Measurements from ENCODE around the gene ZKSCAN1.

The ZKSCAN1 gene

GRCh38 chr7:100080907-100081534 lies 65.6 kb downstream of the ZKSCAN1 start:
- peak overlapping the region; percentile 99 for H3K4me3 ChIP-seq (ENCODE audit: low read depth, low read length)
- TF ChIP-seq CTCF (conservative IDR thresholded peaks at IDR 0.05; ENCODE audit: low read depth, low read length), result peak; percentile 8
- peak; percentile 33 for DNase-seq (ENCODE audit: low read depth)

- peak within 1 kb of the TSS; percentile 99 for H3K4me3 ChIP-seq (ENCODE audit: low read depth, low read length)
- peak; percentile 77 for TF ChIP-seq CTCF (conservative IDR thresholded peaks at IDR 0.05; ENCODE audit: low read depth, low read length)
- DNase-seq (ENCODE audit: low read depth), result peak; percentile 99
Measured at GRCh38 chr7:100081535-100082102, 66.2 kb downstream of the ZKSCAN1 start, which contains the start of gene ZNF3. Gene ZNF3, minus strand, starts transcription at chr7:100081723. Its CDS starts 4,366 bp downstream, at chr7:100077357.

- no peak for DNase-seq (ENCODE audit: low read depth)
- no peak for TF ChIP-seq CTCF (conservative IDR thresholded peaks at IDR 0.05; ENCODE audit: low read depth, low read length)
- no peak overlapping the region for H3K4me3 ChIP-seq (ENCODE audit: low read depth, low read length)
Measured at GRCh38 chr7:100082978-100083377, 67.6 kb downstream of the ZKSCAN1 start.

- no peak for DNase-seq (ENCODE audit: low read depth)
- TF ChIP-seq CTCF (conservative IDR thresholded peaks at IDR 0.05; ENCODE audit: low read depth, low read length), result no peak
- H3K4me3 ChIP-seq (ENCODE audit: low read depth, low read length), result no peak overlapping the region
Measured at GRCh38 chr7:100085515-100085914, 70.1 kb downstream of the ZKSCAN1 start.

GRCh38 chr7:100087055-100087750 lies 71.8 kb downstream of the ZKSCAN1 start:
- DNase-seq (ENCODE audit: low read depth), result peak; percentile 86
- H3K4me3 ChIP-seq (ENCODE audit: low read depth, low read length), result no peak overlapping the region
- no peak for TF ChIP-seq CTCF (conservative IDR thresholded peaks at IDR 0.05; ENCODE audit: low read depth, low read length)

- H3K4me3 ChIP-seq (ENCODE audit: low read depth, low read length), result peak overlapping the region; percentile 92
- TF ChIP-seq CTCF (conservative IDR thresholded peaks at IDR 0.05; ENCODE audit: low read depth, low read length), result no peak
- DNase-seq (ENCODE audit: low read depth), result no peak
Measured at GRCh38 chr7:100088095-100088620, 72.8 kb downstream of the ZKSCAN1 start.
